ENCODE data around the gene DLEC1.

DNA sequence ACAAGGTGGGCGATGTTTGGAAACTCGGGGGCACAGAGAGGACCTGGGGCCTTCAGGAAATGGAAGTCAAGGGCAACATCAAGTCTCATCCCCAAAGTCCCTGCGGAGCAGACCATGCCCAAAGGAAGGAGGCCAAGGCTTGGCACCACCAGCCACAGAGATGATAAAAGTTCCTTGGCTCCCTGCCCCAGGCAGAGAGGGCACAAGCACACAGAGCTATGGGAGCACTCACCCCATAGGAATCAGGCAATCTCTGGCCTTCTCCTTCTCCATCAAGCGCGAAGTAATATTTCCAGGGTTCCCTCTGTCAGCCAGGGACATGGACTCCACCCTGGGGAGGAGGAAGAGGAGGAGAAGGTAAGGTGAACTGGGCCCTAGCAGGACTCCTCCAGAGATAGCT is 90.0 kb downstream of the DLEC1 start:
- TF ChIP-seq CTCF (conservative IDR thresholded peaks at IDR 0.05; ENCODE audit: low read depth, low read length) (no peak), POLR2A (IDR thresholded peaks at IDR 0.05; ENCODE audit: low read depth, low read length) (no peak), SMC3 (IDR thresholded peaks at IDR 0.05; ENCODE audit: low read depth, low read length) (no peak), NFE2L2 (IDR thresholded peaks at IDR 0.05; ENCODE audit: low read depth, low read length) (no peak), MAFK (IDR thresholded peaks at IDR 0.05; ENCODE audit: low read depth, low read length) (no peak), USF2 (IDR thresholded peaks at IDR 0.05; ENCODE audit: low read depth, low read length) (no peak)
- TF ChIP-seq, protein P1, sequence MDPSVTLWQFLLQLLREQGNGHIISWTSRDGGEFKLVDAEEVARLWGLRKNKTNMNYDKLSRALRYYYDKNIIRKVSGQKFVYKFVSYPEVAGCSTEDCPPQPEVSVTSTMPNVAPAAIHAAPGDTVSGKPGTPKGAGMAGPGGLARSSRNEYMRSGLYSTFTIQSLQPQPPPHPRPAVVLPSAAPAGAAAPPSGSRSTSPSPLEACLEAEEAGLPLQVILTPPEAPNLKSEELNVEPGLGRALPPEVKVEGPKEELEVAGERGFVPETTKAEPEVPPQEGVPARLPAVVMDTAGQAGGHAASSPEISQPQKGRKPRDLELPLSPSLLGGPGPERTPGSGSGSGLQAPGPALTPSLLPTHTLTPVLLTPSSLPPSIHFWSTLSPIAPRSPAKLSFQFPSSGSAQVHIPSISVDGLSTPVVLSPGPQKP (IDR thresholded peaks at IDR 0.05; ENCODE audit: borderline replicate concordance, low read depth, low read length): no peak
